Suprapubic skin (tissue), 4 donors: Measurements from ENCODE around the gene PTPRF. TPM values are rescaled to one million over a fixed set of nuclear protein-coding genes. Genes with fewer than 3 reads are reported as not detected.

Experiments used
- DNase-seq, 2 donors: peaks; one replicate each; pipeline ENCODE4 v3.0.0-alpha.2; 2019; ENCODE audit warnings: low spot score in 2 of 2
- H3K27ac ChIP-seq: fragments of 200-600 bp; sonication (generic); one replicate; pipeline ENCODE4 v1.5.1; 2019
- H3K27me3 ChIP-seq: fragments of 200-600 bp; sonication (generic); one replicate; pipeline ENCODE4 v1.5.1; 2019
- H3K36me3 ChIP-seq: fragments of 200-600 bp; sonication (generic); one replicate; pipeline ENCODE4 v1.5.1; 2019
- H3K4me1 ChIP-seq: fragments of 200-600 bp; sonication (generic); one replicate; pipeline ENCODE4 v1.5.1; 2019
- H3K4me3 ChIP-seq: fragments of 200-600 bp; sonication (generic); one replicate; pipeline ENCODE4 v1.5.1; 2019; ENCODE audit warnings: mild to moderate bottlenecking
- H3K9me3 ChIP-seq: fragments of 200-600 bp; sonication (generic); one replicate; pipeline ENCODE4 v1.5.1; 2019
- CTCF ChIP-seq, 2 donors: fragments of 200-600 bp in 1 of 2; fragments of 450-650 bp in 1 of 2; sonication (generic) in 1 of 2; IDR thresholded peaks; one replicate each; pipeline ENCODE4 v1.5.1; 2016 to 2019; ENCODE audit warnings: antibody characterized with exemption in 2 of 2, mild to moderate bottlenecking in 1 of 2, moderate library complexity in 1 of 2
- EP300 ChIP-seq: sonication (generic); formaldehyde crosslinking; IDR thresholded peaks from one replicate; pipeline ENCODE4 v1.6.1; 2017; ENCODE audit warnings: antibody characterized with exemption
- POLR2A ChIP-seq, 2 donors: fragments of 450-650 bp; IDR thresholded peaks; one replicate each; pipeline ENCODE4 v1.6.1; 2017; ENCODE audit warnings: antibody characterized with exemption in 2 of 2, mild to moderate bottlenecking in 2 of 2, moderate library complexity in 2 of 2
- POLR2AphosphoS5 ChIP-seq, 3 donors: sonication (generic); formaldehyde crosslinking; IDR thresholded peaks; one replicate each; pipeline ENCODE4 v1.6.1; 2017; ENCODE audit warnings: antibody characterized with exemption in 3 of 3
- WGBS: methylation state at CpG from one replicate; pipeline ENCODE4 v1.1.5; 2018; 5-methylcytosine and 5-hydroxymethylcytosine counted together
- total RNA-seq, 4 donors: library from RNA; depleted of rRNA; stranded (reverse); fragments of >200 nt; gene quantifications; one replicate each; pipeline ENCODE4 v1.1.0, GENCODE V29; 2016

The PTPRF gene
- total RNA-seq, 4 donors from 2014 or later: 209 to 373 (median 289) TPM

GRCh38 chr1:43584204-43584603, 53.5 kb downstream of the PTPRF start:
- no peaks in the 10 kb centered on the region for H3K27me3 ChIP-seq
- 78% methylated on average over 4 of the region's 8 CpGs for WGBS
- no peak overlapping the region for H3K27ac ChIP-seq
- TF ChIP-seq POLR2AphosphoS5 (IDR thresholded peaks at IDR 0.05) (no peak), EP300 (no peak), POLR2A (IDR thresholded peaks at IDR 0.05) (no peak), CTCF (IDR thresholded peaks at IDR 0.05) (no peak)
- peaks cover 76% of the 10 kb centered on the region for H3K4me1 ChIP-seq
- no peak for DNase-seq
- H3K9me3 ChIP-seq: no peaks in the 10 kb centered on the region
- peaks cover 2% of the 10 kb centered on the region for H3K36me3 ChIP-seq
- H3K4me3 ChIP-seq: no peak overlapping the region

GRCh38 chr1:43585557-43585956, 54.9 kb downstream of the PTPRF start:
- Histone ChIP-seq H3K9me3 (no peaks in the 10 kb centered on the region), H3K27ac (peak overlapping the region; percentile 72), H3K27me3 (no peaks in the 10 kb centered on the region), H3K4me3 (no peak overlapping the region), H3K4me1 (peaks cover 66% of the 10 kb centered on the region), H3K36me3 (peaks cover 5% of the 10 kb centered on the region)
- 89% methylated on average over 10 of the region's 10 CpGs for WGBS
- TF ChIP-seq EP300: no peak
- TF ChIP-seq CTCF (IDR thresholded peaks at IDR 0.05): no peak
- no peak for TF ChIP-seq POLR2AphosphoS5 (IDR thresholded peaks at IDR 0.05)
- DNase-seq: no peak

- TF ChIP-seq EP300 (no peak), POLR2AphosphoS5 (IDR thresholded peaks at IDR 0.05) (no peak), POLR2A (IDR thresholded peaks at IDR 0.05) (no peak), CTCF (IDR thresholded peaks at IDR 0.05) (no peak)
- Histone ChIP-seq H3K36me3 (peaks cover 10% of the 10 kb centered on the region), H3K27me3 (no peaks in the 10 kb centered on the region), H3K4me3 (no peak overlapping the region), H3K4me1 (peaks cover 60% of the 10 kb centered on the region), H3K27ac (peak overlapping the region; percentile 72), H3K9me3 (no peaks in the 10 kb centered on the region)
- whole genome bisulfite sequencing: 72% methylated on average over 4 of the region's 6 CpGs
- DNase-seq: no peak
Measured at GRCh38 chr1:43586136-43586731, 55.6 kb downstream of the PTPRF start.

GRCh38 chr1:43587001-43587400, 56.3 kb downstream of the PTPRF start:
- Histone ChIP-seq H3K4me3 (no peak overlapping the region), H3K27me3 (no peaks in the 10 kb centered on the region), H3K36me3 (peaks cover 18% of the 10 kb centered on the region), H3K4me1 (peaks cover 52% of the 10 kb centered on the region), H3K27ac (peak overlapping the region; percentile 72), H3K9me3 (no peaks in the 10 kb centered on the region)
- 50% methylated on average over 2 of the region's 2 CpGs for WGBS
- TF ChIP-seq POLR2A (IDR thresholded peaks at IDR 0.05) (no peak), CTCF (IDR thresholded peaks at IDR 0.05) (no peak), POLR2AphosphoS5 (IDR thresholded peaks at IDR 0.05) (no peak), EP300 (no peak)
- no peak for DNase-seq

GRCh38 chr1:43587594-43587993, 56.9 kb downstream of the PTPRF start:
- 55% methylated on average over 7 of the region's 9 CpGs for WGBS
- H3K36me3 ChIP-seq: peaks cover 23% of the 10 kb centered on the region
- DNase-seq: no peak

More at GRCh38 chr1:43587594-43587993, 56.9 kb downstream of the PTPRF start:
- H3K27ac ChIP-seq: peak overlapping the region; percentile 72
- H3K27me3 ChIP-seq: no peaks in the 10 kb centered on the region
- H3K9me3 ChIP-seq: no peaks in the 10 kb centered on the region
- peaks cover 47% of the 10 kb centered on the region for H3K4me1 ChIP-seq
- H3K4me3 ChIP-seq: no peak overlapping the region
- no peak for TF ChIP-seq EP300
- TF ChIP-seq CTCF (IDR thresholded peaks at IDR 0.05): no peak
- TF ChIP-seq POLR2A (IDR thresholded peaks at IDR 0.05): no peak
- TF ChIP-seq POLR2AphosphoS5 (IDR thresholded peaks at IDR 0.05): no peak
